Left ventricle myocardium inferior (tissue), 1 donor: ENCODE measurements around the gene ZNF689. TPM values are rescaled to one million over a fixed set of nuclear protein-coding genes. Genes with fewer than 3 reads are reported as not detected.
A peak's percentile ranks its signal among the peaks of the same experiment; 100 is the strongest.
"Not testable (repeated sequence)": the region's sequence is repeated elsewhere in the genome, so short reads cannot be mapped to it uniquely, and the experiment has no call there.

ENCODE experiments used
- DNase-seq: peaks from one replicate; pipeline ENCODE4 v3.0.0-alpha.2; 2020
- H3K27ac ChIP-seq: fragments of 200-600 bp; replicated peaks from 2 replicates; pipeline ENCODE4 v1.8.0; 2021
- H3K27me3 ChIP-seq: fragments of 200-600 bp; 2 replicates; pipeline ENCODE4 v1.8.0; 2021; ENCODE audit warnings: low read depth
- H3K36me3 ChIP-seq: fragments of 200-600 bp; 2 replicates; pipeline ENCODE4 v1.8.0; 2021
- H3K4me1 ChIP-seq: fragments of 200-600 bp; 2 replicates; pipeline ENCODE4 v1.8.0; 2021
- H3K4me3 ChIP-seq: fragments of 200-600 bp; 2 replicates; pipeline ENCODE4 v1.8.0; 2021; ENCODE audit warnings: mild to moderate bottlenecking, moderate library complexity
- H3K9me3 ChIP-seq: fragments of 200-600 bp; replicated peaks from 2 replicates; pipeline ENCODE4 v1.8.0; 2021
- CTCF ChIP-seq: fragments of 200-600 bp; IDR thresholded peaks from 2 replicates; pipeline ENCODE4 v1.8.0; 2021; ENCODE audit warnings: antibody characterized with exemption, mild to moderate bottlenecking, borderline replicate concordance
- intact Hi-C: fragments of 100-400 bp; cut with micrococcal nuclease; formaldehyde crosslinking; loops from one replicate; pipeline ENCODE4 v1.11.0; 2022
- total RNA-seq: library from RNA; stranded (reverse); fragmentation: NEBNext Ultra II Directional; extraction: Animal tissue kit (Norgen Biotek cat#: 25700); gene quantifications from one replicate; pipeline ENCODE4 v1.2.1, GENCODE V29; 2021
- donor health status: DM: no; HTN: yes; CAD: no; lungs with severe emphysema.

The ZNF689 gene
- total RNA-seq, 1 donor from 2014 or later, result 5.0 TPM

DNA sequence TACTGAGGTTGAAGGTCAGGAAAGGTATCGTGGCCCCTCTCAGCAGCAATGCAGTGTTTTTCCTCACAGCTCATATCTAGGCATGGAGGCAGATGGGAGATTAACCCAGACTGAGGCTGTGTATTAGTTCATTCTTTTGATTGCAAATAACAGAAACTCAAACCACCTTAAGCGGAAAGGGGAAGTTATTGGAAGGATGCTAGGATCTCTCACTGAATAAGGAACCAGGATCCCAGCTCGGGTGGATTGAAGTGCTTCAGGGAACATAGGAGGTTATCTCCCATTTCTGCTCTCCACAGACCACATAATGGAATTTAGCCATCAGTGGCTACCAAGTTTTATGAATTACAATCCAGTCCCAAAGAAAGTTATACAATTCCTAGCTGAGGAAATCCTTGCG lies 8.2 kb downstream of the ZNF689 start:
- Histone ChIP-seq H3K9me3 (peaks cover 3% of the 10 kb centered on the region), H3K4me3 (no peak overlapping the region), H3K27ac (peak overlapping the region; percentile 7), H3K27me3 (no peaks in the 10 kb centered on the region), H3K36me3 (peaks cover 40% of the 10 kb centered on the region), H3K4me1 (peaks cover 20% of the 10 kb centered on the region)
- DNase-seq, result no peak
- TF ChIP-seq CTCF, result no peak
- intact Hi-C loops, result no loop called here

- peaks cover 29% of the 10 kb centered on the region for H3K36me3 ChIP-seq
- H3K4me3 ChIP-seq, result no peak overlapping the region
- no peak for DNase-seq
- H3K4me1 ChIP-seq, result peaks cover 20% of the 10 kb centered on the region
- peaks cover 3% of the 10 kb centered on the region for H3K9me3 ChIP-seq
- intact Hi-C loops, result no loop called here
- H3K27me3 ChIP-seq, result no peaks in the 10 kb centered on the region
- H3K27ac ChIP-seq, result no peak overlapping the region
- no peak for TF ChIP-seq CTCF
These were observed 9.3 kb downstream of the ZNF689 start for GRCh38 chr16:30600929-30601328.

- intact Hi-C loops, result no loop called here
These were observed 10.0 kb downstream of the ZNF689 start for GRCh38 chr16:30600215-30600614.

GRCh38 chr16:30592871-30593270 lies 17.3 kb downstream of the ZNF689 start:
- no peak overlapping the region for H3K27ac ChIP-seq
- TF ChIP-seq CTCF, result no peak
- no peak for DNase-seq
- no peaks in the 10 kb centered on the region for H3K36me3 ChIP-seq
- no peaks in the 10 kb centered on the region for H3K27me3 ChIP-seq
- intact Hi-C loops, result no loop called here
- no peak overlapping the region for H3K4me3 ChIP-seq
- no peaks in the 10 kb centered on the region for H3K4me1 ChIP-seq
- no peaks in the 10 kb centered on the region for H3K9me3 ChIP-seq

More at GRCh38 chr16:30600215-30600614, 10.0 kb downstream of the ZNF689 start:
- Histone ChIP-seq H3K27ac (no peak overlapping the region), H3K36me3 (peaks cover 24% of the 10 kb centered on the region), H3K4me3 (no peak overlapping the region), H3K27me3 (no peaks in the 10 kb centered on the region), H3K9me3 (peaks cover 3% of the 10 kb centered on the region), H3K4me1 (peaks cover 20% of the 10 kb centered on the region)
- no peak for DNase-seq
- no peak for TF ChIP-seq CTCF

- H3K4me1 ChIP-seq, DNase-seq, intact Hi-C loops, H3K27me3 ChIP-seq, H3K9me3 ChIP-seq, H3K4me3 ChIP-seq, H3K36me3 ChIP-seq, H3K27ac ChIP-seq: not testable (repeated sequence)
These were observed 19.3 kb downstream of the ZNF689 start for GRCh38 chr16:30590869-30591268.

DNA sequence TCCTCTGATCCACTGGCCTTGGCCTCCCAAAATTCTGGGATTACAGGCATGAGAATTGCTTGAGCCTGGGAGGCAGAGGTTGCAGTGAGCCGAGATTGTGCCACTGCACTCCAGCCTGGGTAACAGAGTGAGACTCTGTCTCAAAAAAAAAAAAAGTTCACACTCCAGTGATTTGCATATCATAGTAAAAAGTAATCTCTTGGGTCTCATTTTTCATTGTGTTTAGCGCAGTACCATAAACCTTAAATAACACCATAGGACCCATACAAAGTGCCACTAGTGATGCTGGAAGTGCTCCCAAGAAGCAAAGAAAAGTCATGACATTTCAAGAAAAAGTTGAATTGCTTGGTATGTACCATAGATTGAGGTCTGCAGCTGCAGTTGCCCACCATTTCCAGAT lies 20.6 kb downstream of the ZNF689 start:
- H3K36me3 ChIP-seq, H3K27me3 ChIP-seq, intact Hi-C loops, H3K9me3 ChIP-seq, H3K4me3 ChIP-seq, DNase-seq, H3K27ac ChIP-seq: not testable (repeated sequence)
- peaks cover 20% of the 10 kb centered on the region for H3K4me1 ChIP-seq

GRCh38 chr16:30588651-30589050 lies 21.5 kb downstream of the ZNF689 start:
- H3K4me1 ChIP-seq, result peaks cover 28% of the 10 kb centered on the region
- intact Hi-C loops, result no loop called here
- no peak for TF ChIP-seq CTCF
- no peaks in the 10 kb centered on the region for H3K27me3 ChIP-seq
- peaks cover 7% of the 10 kb centered on the region for H3K36me3 ChIP-seq
- no peak overlapping the region for H3K27ac ChIP-seq
- H3K4me3 ChIP-seq, result no peak overlapping the region
- DNase-seq, result no peak
- H3K9me3 ChIP-seq, result no peaks in the 10 kb centered on the region
